HG02870 (cell line): Measurements from ENCODE around the gene ZSWIM7.

Experiments
- ATAC-seq: cut with Tn5 transposase; IDR thresholded peaks from one replicate; pipeline ENCODE4 v1.9.1; 2021; ENCODE audit warnings: mild to moderate bottlenecking, moderate library complexity; ENCODE audit not compliant: unreplicated experiment

Gene ZSWIM7

GRCh38 chr17:15999141-15999973 lies at the start of gene ZSWIM7, which contains the start of gene TTC19:
ZSWIM7 (minus strand) TSS chr17:15999704; CDS start chr17:15999594, 110 bp downstream.
TTC19 (plus strand) TSS chr17:15999824; CDS start chr17:15999849, 25 bp downstream.
- peak; percentile 94 for ATAC-seq

- no peak for ATAC-seq
These were observed 49.4 kb upstream of the ZSWIM7 start for GRCh38 chr17:16048811-16049449.

GRCh38 chr17:16046966-16047365 lies 47.5 kb upstream of the ZSWIM7 start:
- no peak for ATAC-seq

- ATAC-seq: no peak
These were observed 45.0 kb upstream of the ZSWIM7 start for GRCh38 chr17:16044487-16044886.

GRCh38 chr17:16040710-16041251 lies 41.3 kb upstream of the ZSWIM7 start:
- no peak for ATAC-seq

GRCh38 chr17:16037636-16038035 lies 38.1 kb upstream of the ZSWIM7 start:
- ATAC-seq: no peak

GRCh38 chr17:16036261-16036660 lies 36.8 kb upstream of the ZSWIM7 start:
- ATAC-seq: no peak

- ATAC-seq: no peak
These were observed 34.3 kb upstream of the ZSWIM7 start for GRCh38 chr17:16033729-16034349.

- peak; percentile 93 for ATAC-seq
These were observed 28.4 kb upstream of the ZSWIM7 start for GRCh38 chr17:16027708-16028584.

GRCh38 chr17:16026895-16027294 lies 27.4 kb upstream of the ZSWIM7 start:
- ATAC-seq: no peak

GRCh38 chr17:16025202-16025601 lies 25.7 kb upstream of the ZSWIM7 start:
- no peak for ATAC-seq

- no peak for ATAC-seq
These were observed 24.4 kb upstream of the ZSWIM7 start for GRCh38 chr17:16023881-16024280.

GRCh38 chr17:16019347-16019746 lies 19.8 kb upstream of the ZSWIM7 start:
- no peak for ATAC-seq

- no peak for ATAC-seq
These were observed 14.5 kb upstream of the ZSWIM7 start for GRCh38 chr17:16013943-16014407.

- no peak for ATAC-seq
These were observed 7.9 kb upstream of the ZSWIM7 start for GRCh38 chr17:16007439-16007838.

- ATAC-seq: no peak
These were observed 6.1 kb upstream of the ZSWIM7 start for GRCh38 chr17:16005636-16006035.

- ATAC-seq: no peak
These were observed 4.3 kb upstream of the ZSWIM7 start for GRCh38 chr17:16003841-16004240.

GRCh38 chr17:16002708-16003260 lies 3.3 kb upstream of the ZSWIM7 start:
- no peak for ATAC-seq

GRCh38 chr17:16001226-16001897 lies 1.9 kb upstream of the ZSWIM7 start:
- no peak for ATAC-seq
